HG03097 (cell line): ENCODE data around the gene CNRIP1.
"Not testable (repeated sequence)": the region's sequence is repeated elsewhere in the genome, so short reads cannot be mapped to it uniquely, and the experiment has no call there.

ENCODE experiments used
- ATAC-seq: cut with Tn5 transposase; IDR thresholded peaks from one replicate; pipeline ENCODE4 v1.9.1; 2021; ENCODE audit not compliant: unreplicated experiment, low FRiP score

CNRIP1 gene

GRCh38 chr2:68319398-68320117, at the start of gene CNRIP1:
Gene CNRIP1 (minus strand): TSS chr2:68319949. CDS start chr2:68319400, 549 bp downstream.
- no peak for ATAC-seq

- no peak for ATAC-seq
Observed at GRCh38 chr2:68369337-68369734, 49.6 kb upstream of the CNRIP1 start.

- ATAC-seq, result no peak
Observed at GRCh38 chr2:68368654-68369336, 49.0 kb upstream of the CNRIP1 start.

GRCh38 chr2:68367953-68368653, 48.4 kb upstream of the CNRIP1 start:
- ATAC-seq, result no peak

- peak; percentile 33 for ATAC-seq
Observed at GRCh38 chr2:68366083-68366560, 46.4 kb upstream of the CNRIP1 start.

- peak; percentile 52 for ATAC-seq
Observed at GRCh38 chr2:68365087-68365486, 45.3 kb upstream of the CNRIP1 start, which contains the start of gene PLEK. Gene PLEK (plus strand): TSS chr2:68365282. CDS start chr2:68365352, 70 bp downstream.

- no peak for ATAC-seq
Observed at GRCh38 chr2:68363721-68364120, 44.0 kb upstream of the CNRIP1 start.

- ATAC-seq, result no peak
Observed at GRCh38 chr2:68362749-68363148, 43.0 kb upstream of the CNRIP1 start.

- ATAC-seq, result peak; percentile 47
Observed at GRCh38 chr2:68362069-68362468, 42.3 kb upstream of the CNRIP1 start.

- no peak for ATAC-seq
Observed at GRCh38 chr2:68359889-68360288, 40.1 kb upstream of the CNRIP1 start.

- no peak for ATAC-seq
Observed at GRCh38 chr2:68357605-68358337, 38.0 kb upstream of the CNRIP1 start.

- ATAC-seq, result no peak
Observed at GRCh38 chr2:68356599-68357239, 37.0 kb upstream of the CNRIP1 start.

- ATAC-seq, result no peak
Observed at GRCh38 chr2:68352651-68353391, 33.1 kb upstream of the CNRIP1 start.

GRCh38 chr2:68351997-68352396, 32.2 kb upstream of the CNRIP1 start:
- no peak for ATAC-seq

- not testable (repeated sequence) for ATAC-seq
Observed at GRCh38 chr2:68349091-68349490, 29.3 kb upstream of the CNRIP1 start.

- ATAC-seq, result no peak
Observed at GRCh38 chr2:68345129-68345875, 25.6 kb upstream of the CNRIP1 start.

GRCh38 chr2:68344031-68344430, 24.3 kb upstream of the CNRIP1 start:
- no peak for ATAC-seq

- no peak for ATAC-seq
Observed at GRCh38 chr2:68342470-68342869, 22.7 kb upstream of the CNRIP1 start.

- no peak for ATAC-seq
Observed at GRCh38 chr2:68341583-68341982, 21.8 kb upstream of the CNRIP1 start.
